HepG2 (cell line): Measurements from ENCODE around the gene CIB2. TPM values are rescaled to one million over a fixed set of nuclear protein-coding genes. Genes with fewer than 3 reads are reported as not detected.

Source experiments
- ATAC-seq: fragments of 200-7000 bp; cut with Tn5 transposase; 3 replicates; pipeline ENCODE4 v1.9.1; 2020; ENCODE audit warnings: mild to moderate bottlenecking, moderate library complexity
- BruUV-seq: library from RNA; stranded (reverse); fragments of 400-500 nt; replicated peaks from 2 replicates; lab custom pipeline; 2021; lab: Mats Ljungman, UMichigan
- CTCF ChIA-PET: fragments of 300-600 bp; formaldehyde crosslinking; extraction: SDS; loops from one replicate; lab custom pipeline; 2021; ENCODE audit warnings: low total read pairs, inconsistent platforms, low intra/inter-chr PET ratio; lab: Yijun Ruan, JAX
- POLR2A ChIA-PET: fragments of 350-600 bp; sonication (Branson Sonifier 250); formaldehyde crosslinking; loops from one replicate; lab custom pipeline; 2020; ENCODE audit warnings: antibody characterized with exemption, inconsistent platforms; lab: Yijun Ruan, JAX
- DNase-seq: peaks from one replicate; pipeline ENCODE4 v3.0.0-alpha.2; 2015; ENCODE audit warnings: low spot score
- FAIRE-seq: peaks from 3 replicates; lab custom pipeline; 2011; peaks lifted over from hg19 to GRCh38; lab: Jason Lieb, UNC
- H2AFZ ChIP-seq: one replicate; pipeline ENCODE4 v1.6.1; 2011; ENCODE audit warnings: low read length, inconsistent platforms
- H3K27ac ChIP-seq: fragments of 300-600 bp; 3 replicates; pipeline ENCODE4 v1.8.0; 2011; ENCODE audit warnings: mixed run types, mild to moderate bottlenecking, mixed read lengths, low read length, inconsistent platforms; ENCODE audit not compliant: insufficient read depth; ENCODE audit errors: extremely low read length
- H3K27me3 ChIP-seq, 2 experiments: fragments of 200-600 bp in 1 of 2; 2 replicates in 1 of 2; 3 replicates in 1 of 2; pipeline versions ENCODE4 v1.6.0 to v1.8.0; 2011; ENCODE audit warnings: low read length in 2 of 2, mild to moderate bottlenecking in 2 of 2, moderate library complexity in 2 of 2, inconsistent platforms in 1 of 2; ENCODE audit not compliant: insufficient read depth in 2 of 2, control insufficient read depth in 1 of 2
- H3K36me3 ChIP-seq, 2 experiments: fragments of 200-600 bp in 1 of 2; replicated peaks in 1 of 2; 2 replicates in 1 of 2; 3 replicates in 1 of 2; pipeline versions ENCODE4 v1.5.1 to v1.8.0; 2011; ENCODE audit warnings: low read length in 2 of 2, inconsistent platforms in 1 of 2; ENCODE audit not compliant: insufficient read depth in 2 of 2, control insufficient read depth in 1 of 2
- H3K4me1 ChIP-seq: 2 replicates; pipeline ENCODE4 v1.5.1; 2012; ENCODE audit warnings: low read length, inconsistent platforms; ENCODE audit not compliant: insufficient read depth
- H3K4me2 ChIP-seq: 2 replicates; pipeline ENCODE4 v1.6.0; 2011; ENCODE audit warnings: low read depth, low read length, inconsistent platforms
- H3K4me3 ChIP-seq, 3 experiments: fragments of 200-600 bp in 1 of 3; sonication (generic), shearing (Covaris generic) in 1 of 3; replicated peaks in 1 of 3; 2 replicates each; pipeline ENCODE4 v1.5.1; 2011 to 2016; ENCODE audit warnings: low read length in 3 of 3, inconsistent platforms in 2 of 3, low read depth in 2 of 3, mild to moderate bottlenecking in 2 of 3, control low read depth in 1 of 3, mixed read lengths in 1 of 3; ENCODE audit not compliant: insufficient read depth in 1 of 3
- H3K79me2 ChIP-seq: one replicate; pipeline ENCODE4 v1.6.1; 2011; ENCODE audit warnings: low read length, inconsistent platforms; ENCODE audit not compliant: insufficient read depth
- H3K9ac ChIP-seq: 2 replicates; pipeline ENCODE4 v1.6.0; 2011; ENCODE audit warnings: mild to moderate bottlenecking, low read depth, low read length, inconsistent platforms; ENCODE audit not compliant: insufficient read depth
- H3K9me3 ChIP-seq: 2 replicates; pipeline ENCODE4 v1.5.1; 2012; ENCODE audit warnings: mild to moderate bottlenecking, low read length
- H4K20me1 ChIP-seq: 2 replicates; pipeline ENCODE4 v1.6.0; 2011; ENCODE audit warnings: inconsistent platforms, mild to moderate bottlenecking, low read length, moderate library complexity; ENCODE audit not compliant: insufficient read depth
- EZH2 ChIP-seq: conservative IDR thresholded peaks from 2 replicates; pipeline ENCODE4 v1.6.1; 2012; ENCODE audit warnings: mild to moderate bottlenecking, low read depth, low read length, moderate library complexity
- KLF13 ChIP-seq: sonication (generic); formaldehyde crosslinking; IDR thresholded peaks from 2 replicates; pipeline ENCODE4 v1.4.0; 2020; ENCODE audit warnings: mild to moderate bottlenecking, missing genetic modification reagents
- MAFK ChIP-seq, 2 experiments: IDR thresholded peaks in 1 of 2; conservative IDR thresholded peaks in 1 of 2; 2 replicates each; pipeline ENCODE4 v1.6.1; 2011; ENCODE audit warnings: improper control_type of control experiment in 2 of 2, low read length in 2 of 2
- POGZ ChIP-seq: sonication (generic); formaldehyde crosslinking; IDR thresholded peaks from 2 replicates; pipeline ENCODE4 v1.4.0; 2020; ENCODE audit warnings: mild to moderate bottlenecking, missing genetic modification reagents
- THAP11 ChIP-seq: IDR thresholded peaks from 2 replicates; pipeline ENCODE4 v1.6.1; 2016; ENCODE audit warnings: missing biosample characterization, missing genetic modification reagents
- ZNF138 ChIP-seq: sonication (generic); formaldehyde crosslinking; IDR thresholded peaks from 2 replicates; pipeline ENCODE4 v1.5.0; 2020; ENCODE audit warnings: mild to moderate bottlenecking, low read depth, missing genetic modification reagents
- ZNF225 ChIP-seq: sonication (generic); formaldehyde crosslinking; IDR thresholded peaks from 2 replicates; pipeline ENCODE4 v1.4.0; 2020; ENCODE audit warnings: mild to moderate bottlenecking, missing genetic modification reagents
- ZNF260 ChIP-seq: sonication (generic); formaldehyde crosslinking; IDR thresholded peaks from 2 replicates; pipeline ENCODE4 v1.4.0; 2020; ENCODE audit warnings: missing genetic modification reagents, low read depth, mild to moderate bottlenecking, borderline replicate concordance
- ZNF543 ChIP-seq: sonication (generic); formaldehyde crosslinking; IDR thresholded peaks from 2 replicates; pipeline ENCODE4 v1.4.0; 2020; ENCODE audit warnings: mild to moderate bottlenecking, missing genetic modification reagents
- ZNF550 ChIP-seq: sonication (generic); formaldehyde crosslinking; IDR thresholded peaks from 2 replicates; pipeline ENCODE4 v1.4.0; 2020; ENCODE audit warnings: mild to moderate bottlenecking, missing genetic modification reagents, borderline replicate concordance
- ZNF607 ChIP-seq: sonication (generic); formaldehyde crosslinking; IDR thresholded peaks from 2 replicates; pipeline ENCODE4 v1.5.1; 2020; ENCODE audit warnings: missing genetic modification reagents, mild to moderate bottlenecking, borderline replicate concordance
- WGBS: methylation state at CpG from one replicate; pipeline ENCODE4 v1.1.6; 2017; ENCODE audit warnings: low lambda C conversion rate; 5-methylcytosine and 5-hydroxymethylcytosine counted together
- in situ Hi-C: cut with HindIII; loops from 2 replicates; pipeline ENCODE4 v1.10.0; 2017; ENCODE audit warnings: low pct_unique_long_range_greater_than_20kb; ENCODE audit not compliant: extremely low pct_ligation_motif_present
- intact Hi-C: fragments of 100-400 bp; cut with micrococcal nuclease; formaldehyde crosslinking; loops from one replicate; pipeline ENCODE4 v1.10.0; 2022; ENCODE audit not compliant: unreplicated experiment
- polyA plus RNA-seq, 8 experiments: library from polyadenylated mRNA; depleted of rRNA in 3 of 8; stranded (reverse) in 7 of 8; unstranded in 1 of 8; fragments of >200 nt; fragmentation: Illumina TruSeq in 4 of 8; extraction: Trizol in 4 of 8; gene quantifications; 2 replicates each; pipeline versions ENCODE4 v1.2.1 to v1.2.3, GENCODE V29; 2011 to 2016; ENCODE audit warnings: low read depth in 4 of 8, missing spikeins in 1 of 8, mixed read lengths in 1 of 8; ENCODE audit not compliant: insufficient read depth in 1 of 8
- total RNA-seq, 5 experiments: library from RNA; depleted of rRNA; stranded (reverse); fragments of >200 nt; fragmentation: Illumina TruSeq; extraction: Trizol; gene quantifications; 2 replicates each; pipeline ENCODE4 v1.2.3, GENCODE V29; 2016; ENCODE audit warnings: low read depth in 1 of 5
- TF ChIP-seq, protein P1 (sequence below): sonication (generic); formaldehyde crosslinking; IDR thresholded peaks from 2 replicates; pipeline ENCODE4 v1.4.0; 2020; ENCODE audit warnings: missing genetic modification reagents, borderline replicate concordance
- TF ChIP-seq, protein P2 (sequence below): IDR thresholded peaks from 2 replicates; pipeline ENCODE4 v1.6.1; 2016; ENCODE audit warnings: low read depth, borderline replicate concordance
- TF ChIP-seq, protein P3 (sequence below): sonication (generic); formaldehyde crosslinking; IDR thresholded peaks from 2 replicates; pipeline ENCODE4 v1.8.1; 2022; ENCODE audit warnings: mild to moderate bottlenecking, missing genetic modification reagents
- TF ChIP-seq, protein P4 (sequence below): sonication (generic); formaldehyde crosslinking; IDR thresholded peaks from 2 replicates; pipeline ENCODE4 v1.4.0; 2020; ENCODE audit warnings: missing genetic modification reagents

The CIB2 gene
- total and polyA plus RNA-seq, 2 of the 13 experiments (the other 11 are each of a cell fraction or from before 2014, with no cell fraction given), result 1.4 to 1.5 TPM

DNA sequence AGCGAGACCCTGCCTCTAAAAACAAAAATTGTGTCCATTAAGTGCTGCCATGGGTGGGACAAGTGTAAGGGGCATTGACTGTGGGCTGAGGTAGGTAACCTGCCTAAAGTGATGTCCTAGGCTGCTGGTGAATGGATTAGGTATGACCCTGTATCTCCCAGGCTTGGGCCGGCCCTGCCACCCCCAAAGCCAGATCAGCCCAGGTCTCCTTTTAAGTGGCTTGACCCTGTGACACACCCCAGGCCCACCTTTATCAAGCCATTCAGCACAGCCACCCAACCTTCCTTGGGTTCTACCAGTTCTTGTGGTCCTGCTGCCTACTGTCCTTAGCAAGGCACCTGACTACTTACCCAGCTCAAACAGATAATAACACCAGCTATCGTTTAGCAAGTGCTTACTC lies 18.7 kb downstream of the CIB2 start (continued):
- TF ChIP-seq ZNF543 (CRISPR knock-in tag), result no peak

DNA sequence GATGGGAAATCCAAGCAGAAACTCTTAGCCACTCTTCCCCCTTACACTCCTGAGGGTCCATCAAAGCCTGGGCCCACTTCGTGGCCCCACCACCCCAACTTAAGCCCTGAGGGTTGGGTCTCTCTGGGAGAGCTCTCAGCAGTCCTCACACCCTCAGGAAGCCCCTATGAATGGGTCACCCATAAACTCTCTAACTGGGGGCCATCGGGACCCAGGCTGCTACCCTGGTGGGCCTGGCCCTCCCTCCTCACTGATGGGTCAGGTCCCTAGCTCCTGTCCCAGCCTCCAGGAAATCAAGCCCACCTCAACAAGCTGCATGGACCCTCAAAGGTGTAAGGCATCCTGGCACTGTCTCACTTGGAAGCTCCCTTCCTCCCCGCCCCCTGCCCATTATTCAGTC lies 19.5 kb downstream of the CIB2 start:
- no peaks in the 10 kb centered on the region for H3K36me3 ChIP-seq
- no peaks in the 10 kb centered on the region for H3K27me3 ChIP-seq
- no peaks in the 10 kb centered on the region for H4K20me1 ChIP-seq
- H2AFZ ChIP-seq, result no peak overlapping the region
- no peak for DNase-seq
- WGBS, result 0% methylated on average over 2 of the region's 3 CpGs
- no peak overlapping the region for H3K4me2 ChIP-seq
- intact Hi-C loops (no loop called here), in situ Hi-C loops (loop anchor here (5.0 kb wide), 2 partner anchors 86 to 131 kb away; no protein-coding TSS in a partner anchor)
- H3K27ac ChIP-seq, result no peak overlapping the region
- no peaks in the 10 kb centered on the region for H3K79me2 ChIP-seq
- no peak overlapping the region for H3K4me3 ChIP-seq
- FAIRE-seq, result no peak
- H3K9ac ChIP-seq, result no peak overlapping the region
- ATAC-seq, result no peak
- no TSS peak for BruUV-seq
- POLR2A ChIA-PET, result no interaction called here
- H3K9me3 ChIP-seq, result no peaks in the 10 kb centered on the region
- CTCF ChIA-PET, result interaction anchor here (3.7 kb wide), 1 partner anchor 84 kb away, joined by 43 read pairs; no protein-coding TSS in a partner anchor
- no peaks in the 10 kb centered on the region for H3K4me1 ChIP-seq
- TF ChIP-seq KLF13 (CRISPR knock-in tag) (no peak), ZNF138 (no peak), ZNF225 (CRISPR knock-in tag) (no peak), ZNF260 (CRISPR knock-in tag) (no peak), MAFK (conservative IDR thresholded peaks at IDR 0.05 in 1 of 2, IDR thresholded peaks at IDR 0.05 in 1 of 2; ENCODE audit: low read length in 2 of 2) (no peak), THAP11 (no peak), ZNF550 (CRISPR knock-in tag) (no peak), ZNF607 (CRISPR knock-in tag) (no peak), EZH2 (no peak), POGZ (CRISPR knock-in tag) (no peak)
- TF ChIP-seq, protein P1, sequence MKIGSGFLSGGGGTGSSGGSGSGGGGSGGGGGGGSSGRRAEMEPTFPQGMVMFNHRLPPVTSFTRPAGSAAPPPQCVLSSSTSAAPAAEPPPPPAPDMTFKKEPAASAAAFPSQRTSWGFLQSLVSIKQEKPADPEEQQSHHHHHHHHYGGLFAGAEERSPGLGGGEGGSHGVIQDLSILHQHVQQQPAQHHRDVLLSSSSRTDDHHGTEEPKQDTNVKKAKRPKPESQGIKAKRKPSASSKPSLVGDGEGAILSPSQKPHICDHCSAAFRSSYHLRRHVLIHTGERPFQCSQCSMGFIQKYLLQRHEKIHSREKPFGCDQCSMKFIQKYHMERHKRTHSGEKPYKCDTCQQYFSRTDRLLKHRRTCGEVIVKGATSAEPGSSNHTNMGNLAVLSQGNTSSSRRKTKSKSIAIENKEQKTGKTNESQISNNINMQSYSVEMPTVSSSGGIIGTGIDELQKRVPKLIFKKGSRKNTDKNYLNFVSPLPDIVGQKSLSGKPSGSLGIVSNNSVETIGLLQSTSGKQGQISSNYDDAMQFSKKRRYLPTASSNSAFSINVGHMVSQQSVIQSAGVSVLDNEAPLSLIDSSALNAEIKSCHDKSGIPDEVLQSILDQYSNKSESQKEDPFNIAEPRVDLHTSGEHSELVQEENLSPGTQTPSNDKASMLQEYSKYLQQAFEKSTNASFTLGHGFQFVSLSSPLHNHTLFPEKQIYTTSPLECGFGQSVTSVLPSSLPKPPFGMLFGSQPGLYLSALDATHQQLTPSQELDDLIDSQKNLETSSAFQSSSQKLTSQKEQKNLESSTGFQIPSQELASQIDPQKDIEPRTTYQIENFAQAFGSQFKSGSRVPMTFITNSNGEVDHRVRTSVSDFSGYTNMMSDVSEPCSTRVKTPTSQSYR (CRISPR knock-in tag), result no peak
- TF ChIP-seq, protein P2, sequence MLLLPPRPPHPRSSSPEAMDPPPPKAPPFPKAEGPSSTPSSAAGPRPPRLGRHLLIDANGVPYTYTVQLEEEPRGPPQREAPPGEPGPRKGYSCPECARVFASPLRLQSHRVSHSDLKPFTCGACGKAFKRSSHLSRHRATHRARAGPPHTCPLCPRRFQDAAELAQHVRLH, result no peak
- TF ChIP-seq, protein P3, sequence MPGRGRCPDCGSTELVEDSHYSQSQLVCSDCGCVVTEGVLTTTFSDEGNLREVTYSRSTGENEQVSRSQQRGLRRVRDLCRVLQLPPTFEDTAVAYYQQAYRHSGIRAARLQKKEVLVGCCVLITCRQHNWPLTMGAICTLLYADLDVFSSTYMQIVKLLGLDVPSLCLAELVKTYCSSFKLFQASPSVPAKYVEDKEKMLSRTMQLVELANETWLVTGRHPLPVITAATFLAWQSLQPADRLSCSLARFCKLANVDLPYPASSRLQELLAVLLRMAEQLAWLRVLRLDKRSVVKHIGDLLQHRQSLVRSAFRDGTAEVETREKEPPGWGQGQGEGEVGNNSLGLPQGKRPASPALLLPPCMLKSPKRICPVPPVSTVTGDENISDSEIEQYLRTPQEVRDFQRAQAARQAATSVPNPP (CRISPR knock-in tag), result no peak
- TF ChIP-seq, protein P4, sequence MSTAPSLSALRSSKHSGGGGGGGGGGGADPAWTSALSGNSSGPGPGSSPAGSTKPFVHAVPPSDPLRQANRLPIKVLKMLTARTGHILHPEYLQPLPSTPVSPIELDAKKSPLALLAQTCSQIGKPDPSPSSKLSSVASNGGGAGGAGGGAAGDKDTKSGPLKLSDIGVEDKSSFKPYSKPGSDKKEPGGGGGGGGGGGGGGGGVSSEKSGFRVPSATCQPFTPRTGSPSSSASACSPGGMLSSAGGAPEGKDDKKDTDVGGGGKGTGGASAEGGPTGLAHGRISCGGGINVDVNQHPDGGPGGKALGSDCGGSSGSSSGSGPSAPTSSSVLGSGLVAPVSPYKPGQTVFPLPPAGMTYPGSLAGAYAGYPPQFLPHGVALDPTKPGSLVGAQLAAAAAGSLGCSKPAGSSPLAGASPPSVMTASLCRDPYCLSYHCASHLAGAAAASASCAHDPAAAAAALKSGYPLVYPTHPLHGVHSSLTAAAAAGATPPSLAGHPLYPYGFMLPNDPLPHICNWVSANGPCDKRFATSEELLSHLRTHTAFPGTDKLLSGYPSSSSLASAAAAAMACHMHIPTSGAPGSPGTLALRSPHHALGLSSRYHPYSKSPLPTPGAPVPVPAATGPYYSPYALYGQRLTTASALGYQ (CRISPR knock-in tag), result no peak
